NCI-H2081 (cell line): ENCODE results near the gene C20orf96.
"Not testable (repeated sequence)": the region's sequence is repeated elsewhere in the genome, so short reads cannot be mapped to it uniquely, and the experiment has no call there.

ENCODE experiments used
- DNase-seq, 2 experiments: peaks; one replicate each; lab custom pipeline; 2025; lab: John Stamatoyannopoulos, UW

C20orf96 gene

GRCh38 chr20:237489-237888 lies 53.1 kb downstream of the C20orf96 start:
- DNase-seq: no peak

GRCh38 chr20:235891-236290 lies 54.7 kb downstream of the C20orf96 start:
- DNase-seq: no peak

GRCh38 chr20:227439-228105 lies 63.0 kb downstream of the C20orf96 start:
- DNase-seq: no peak

GRCh38 chr20:226958-227357 lies 63.6 kb downstream of the C20orf96 start, which contains the start of gene DEFB129:
DEFB129 (plus strand) TSS chr20:227258; CDS start chr20:227289, 31 bp downstream.
- DNase-seq: no peak

GRCh38 chr20:225879-226278 lies 64.7 kb downstream of the C20orf96 start:
- not testable (repeated sequence) for DNase-seq

- no peak for DNase-seq
These were observed 69.2 kb downstream of the C20orf96 start for GRCh38 chr20:221258-221830.
